ENCODE measurements around the gene KRTAP1-5. TPM values are rescaled to one million over a fixed set of nuclear protein-coding genes. Genes with fewer than 3 reads are reported as not detected.

Gene KRTAP1-5
- total RNA-seq, 4 donors from 2014 or later = not detected

DNA sequence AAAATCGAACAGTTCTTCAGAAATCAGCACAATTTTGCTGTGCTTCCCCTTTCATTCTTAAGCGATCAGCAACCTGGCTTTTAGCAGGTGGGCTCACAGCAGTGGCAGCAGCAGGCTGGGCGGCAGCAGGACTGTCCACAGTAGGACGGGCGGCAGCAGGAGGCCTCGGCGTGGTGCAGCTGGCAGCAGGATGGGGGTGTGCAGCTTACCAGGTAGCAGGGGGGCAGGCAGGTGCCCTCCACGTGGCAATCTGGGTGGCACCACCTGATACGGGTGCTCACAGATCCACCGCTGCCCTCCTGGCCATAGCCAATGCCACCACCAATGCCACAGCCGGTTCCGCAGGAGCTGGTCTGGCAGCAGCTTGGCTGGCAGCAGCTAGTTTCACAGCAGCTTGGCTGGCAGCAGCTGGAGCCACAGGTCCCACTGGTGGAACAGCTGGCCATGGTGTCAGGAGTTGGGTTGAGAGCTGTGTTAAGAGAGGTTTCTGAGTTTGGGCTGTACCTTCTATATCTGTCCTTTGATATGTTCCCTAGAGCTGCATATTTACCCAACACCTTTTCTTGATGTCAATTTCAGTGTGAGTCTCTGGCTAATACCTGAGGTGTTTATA, 2.7 kb upstream of the KRTAP1-5 start, which contains the start of gene KRTAP1-4:
Gene KRTAP1-4, minus strand, starts transcription at position 563 of the 613 bp plus-strand sequence. Its CDS starts 117 bp downstream, at position 446.
- Histone ChIP-seq H3K4me1 (no peaks in the 10 kb centered on the region), H3K9me3 (no peaks in the 10 kb centered on the region), H3K36me3 (no peaks in the 10 kb centered on the region), H3K27ac (no peak within 1 kb of the TSS), H3K27me3 (no peaks in the 10 kb centered on the region), H3K4me3 (no peak within 1 kb of the TSS)
- DNase-seq = no peak
- intact Hi-C loops (cut with DNase I; ENCODE audit: low total_unique reads) = no loop called here
- no peak for TF ChIP-seq POLR2A (IDR thresholded peaks at IDR 0.05)
- TF ChIP-seq, protein P1, sequence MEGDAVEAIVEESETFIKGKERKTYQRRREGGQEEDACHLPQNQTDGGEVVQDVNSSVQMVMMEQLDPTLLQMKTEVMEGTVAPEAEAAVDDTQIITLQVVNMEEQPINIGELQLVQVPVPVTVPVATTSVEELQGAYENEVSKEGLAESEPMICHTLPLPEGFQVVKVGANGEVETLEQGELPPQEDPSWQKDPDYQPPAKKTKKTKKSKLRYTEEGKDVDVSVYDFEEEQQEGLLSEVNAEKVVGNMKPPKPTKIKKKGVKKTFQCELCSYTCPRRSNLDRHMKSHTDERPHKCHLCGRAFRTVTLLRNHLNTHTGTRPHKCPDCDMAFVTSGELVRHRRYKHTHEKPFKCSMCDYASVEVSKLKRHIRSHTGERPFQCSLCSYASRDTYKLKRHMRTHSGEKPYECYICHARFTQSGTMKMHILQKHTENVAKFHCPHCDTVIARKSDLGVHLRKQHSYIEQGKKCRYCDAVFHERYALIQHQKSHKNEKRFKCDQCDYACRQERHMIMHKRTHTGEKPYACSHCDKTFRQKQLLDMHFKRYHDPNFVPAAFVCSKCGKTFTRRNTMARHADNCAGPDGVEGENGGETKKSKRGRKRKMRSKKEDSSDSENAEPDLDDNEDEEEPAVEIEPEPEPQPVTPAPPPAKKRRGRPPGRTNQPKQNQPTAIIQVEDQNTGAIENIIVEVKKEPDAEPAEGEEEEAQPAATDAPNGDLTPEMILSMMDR (IDR thresholded peaks at IDR 0.05) = no peak

- no peak overlapping the region for H3K4me3 ChIP-seq
- intact Hi-C loops (cut with DNase I; ENCODE audit: low total_unique reads) = no loop called here
- H3K27me3 ChIP-seq = no peaks in the 10 kb centered on the region
Measured at GRCh38 chr17:41024697-41025096, 2.3 kb downstream of the KRTAP1-5 start.

DNA sequence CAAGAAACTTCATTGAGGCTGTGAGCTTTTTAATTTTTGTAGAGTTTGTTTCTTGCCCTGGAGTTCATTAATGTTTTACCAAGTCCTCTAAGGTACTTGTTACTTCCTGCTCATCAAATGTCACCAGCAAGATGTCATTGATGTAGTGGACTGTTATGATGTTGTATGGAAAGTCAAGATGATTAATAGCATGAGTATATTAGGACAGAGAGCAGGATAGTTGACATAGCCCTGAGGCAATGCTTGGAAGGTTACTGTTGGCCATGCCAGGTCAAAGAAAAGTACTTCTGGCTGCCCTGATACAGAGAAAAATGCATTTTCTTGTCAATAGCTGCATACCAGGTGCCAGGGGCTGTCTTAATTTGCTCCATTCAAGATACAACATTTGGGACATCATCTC, 6.7 kb downstream of the KRTAP1-5 start:
- Histone ChIP-seq H3K36me3 (no peaks in the 10 kb centered on the region), H3K4me1 (no peaks in the 10 kb centered on the region), H3K27ac (no peak overlapping the region), H3K9me3 (no peaks in the 10 kb centered on the region), H3K4me3 (no peak overlapping the region), H3K27me3 (no peaks in the 10 kb centered on the region)
- TF ChIP-seq POLR2A (IDR thresholded peaks at IDR 0.05) = no peak
- TF ChIP-seq, protein P1 (IDR thresholded peaks at IDR 0.05) = no peak
- intact Hi-C loops (cut with DNase I; ENCODE audit: low total_unique reads) = no loop called here
- DNase-seq = no peak

More at GRCh38 chr17:41024697-41025096, 2.3 kb downstream of the KRTAP1-5 start:
- H3K36me3 ChIP-seq = no peaks in the 10 kb centered on the region
- H3K9me3 ChIP-seq = no peaks in the 10 kb centered on the region
- H3K27ac ChIP-seq = no peak overlapping the region
- no peak for DNase-seq
- TF ChIP-seq POLR2A (IDR thresholded peaks at IDR 0.05) = no peak
- TF ChIP-seq, protein P1 (IDR thresholded peaks at IDR 0.05) = no peak
- H3K4me1 ChIP-seq = no peaks in the 10 kb centered on the region

DNA sequence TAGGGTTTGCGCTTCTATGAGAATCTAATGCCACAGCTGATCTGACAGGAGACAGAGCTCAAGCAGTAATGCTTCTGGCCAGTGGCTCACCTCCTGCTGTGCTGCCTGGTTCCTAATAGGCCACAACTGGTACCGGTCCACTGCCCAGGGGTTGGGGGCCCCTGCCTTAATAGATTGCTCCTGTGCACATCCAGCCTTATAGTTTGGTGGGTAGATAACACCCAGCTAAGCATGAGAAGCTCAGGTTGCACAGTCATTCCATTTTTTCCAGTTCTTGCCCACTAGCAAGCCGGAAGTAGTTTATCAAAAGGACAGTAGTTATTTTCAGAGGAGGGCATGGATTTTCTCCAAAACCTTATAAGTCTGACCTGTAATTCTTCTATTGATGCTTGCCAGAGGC, 7.6 kb downstream of the KRTAP1-5 start:
- no peak for TF ChIP-seq POLR2A (IDR thresholded peaks at IDR 0.05)
- TF ChIP-seq, protein P1 (IDR thresholded peaks at IDR 0.05) = no peak
- intact Hi-C loops (cut with DNase I; ENCODE audit: low total_unique reads) = no loop called here
- H3K27me3 ChIP-seq = no peaks in the 10 kb centered on the region

GRCh38 chr17:41018541-41018940, 8.5 kb downstream of the KRTAP1-5 start:
- H3K9me3 ChIP-seq = no peaks in the 10 kb centered on the region
- no peaks in the 10 kb centered on the region for H3K36me3 ChIP-seq
- H3K27me3 ChIP-seq = no peaks in the 10 kb centered on the region
- no peak overlapping the region for H3K27ac ChIP-seq
- TF ChIP-seq POLR2A (IDR thresholded peaks at IDR 0.05) = no peak
- TF ChIP-seq, protein P1 (IDR thresholded peaks at IDR 0.05) = no peak
- no peak overlapping the region for H3K4me3 ChIP-seq
- DNase-seq = no peak
- intact Hi-C loops (cut with DNase I; ENCODE audit: low total_unique reads) = no loop called here
- no peaks in the 10 kb centered on the region for H3K4me1 ChIP-seq

More for the DNA sequence above, 7.6 kb downstream of the KRTAP1-5 start:
- DNase-seq = no peak
- no peak overlapping the region for H3K27ac ChIP-seq
- no peak overlapping the region for H3K4me3 ChIP-seq
- H3K36me3 ChIP-seq = no peaks in the 10 kb centered on the region
- H3K4me1 ChIP-seq = no peaks in the 10 kb centered on the region
- no peaks in the 10 kb centered on the region for H3K9me3 ChIP-seq

Data from uterus (tissue), 4 donors.